Erythroblast (primary cell): ENCODE measurements around the gene DDX54.
"Not testable (repeated sequence)": the region's sequence is repeated elsewhere in the genome, so short reads cannot be mapped to it uniquely, and the experiment has no call there.

Experiments
- DNase-seq, 2 experiments: peaks; one replicate each; lab custom pipeline; 2025; lab: John Stamatoyannopoulos, UW
- GATA1 ChIP-seq: IDR thresholded peaks from 2 replicates; pipeline ENCODE4 v1.6.1; 2011; ENCODE audit warnings: low read depth, mild to moderate bottlenecking, control low read depth, low read length, moderate library complexity
- POLR2A ChIP-seq: IDR thresholded peaks from 2 replicates; pipeline ENCODE4 v1.6.1; 2011; ENCODE audit warnings: mild to moderate bottlenecking, low read length

The DDX54 gene

GRCh38 chr12:113129664-113130456, 55.4 kb downstream of the DDX54 start:
- TF ChIP-seq POLR2A (no peak), GATA1 (no peak)
- no peak for DNase-seq

- no peak for TF ChIP-seq POLR2A
- TF ChIP-seq GATA1 = no peak
- DNase-seq = no peak
Measured at GRCh38 chr12:113128802-113129663, 56.2 kb downstream of the DDX54 start.

- TF ChIP-seq GATA1 (no peak), POLR2A (no peak)
- no peak for DNase-seq
Measured at GRCh38 chr12:113127791-113128199, 57.5 kb downstream of the DDX54 start.

GRCh38 chr12:113120670-113121370, 64.5 kb downstream of the DDX54 start:
- TF ChIP-seq GATA1 (no peak), POLR2A (no peak)
- no peak for DNase-seq

- TF ChIP-seq GATA1 (no peak), POLR2A (no peak)
Measured at GRCh38 chr12:113119980-113120669, 65.2 kb downstream of the DDX54 start.

GRCh38 chr12:113118142-113118541, 67.1 kb downstream of the DDX54 start:
- no peak for DNase-seq
- TF ChIP-seq GATA1 (no peak), POLR2A (no peak)

More at GRCh38 chr12:113119980-113120669, 65.2 kb downstream of the DDX54 start:
- DNase-seq = no peak

GRCh38 chr12:113117684-113118083, 67.6 kb downstream of the DDX54 start:
- not testable (repeated sequence) for DNase-seq

GRCh38 chr12:113116875-113117274, 68.4 kb downstream of the DDX54 start:
- DNase-seq = no peak
- TF ChIP-seq GATA1 (no peak), POLR2A (no peak)

- TF ChIP-seq POLR2A = no peak
- DNase-seq = no peak
Measured at GRCh38 chr12:113115455-113116126, 69.7 kb downstream of the DDX54 start.

GRCh38 chr12:113114447-113115178, 70.7 kb downstream of the DDX54 start:
- DNase-seq = no peak
- TF ChIP-seq GATA1 (no peak), POLR2A (no peak)

GRCh38 chr12:113113397-113113796, 71.9 kb downstream of the DDX54 start:
- TF ChIP-seq POLR2A = no peak
- DNase-seq = no peak

- TF ChIP-seq GATA1 (no peak), POLR2A (no peak)
- DNase-seq = no peak
Measured at GRCh38 chr12:113112043-113112899, 73.0 kb downstream of the DDX54 start.
